HepG2 (cell line): ENCODE measurements around the gene ZSWIM9. TPM values are rescaled to one million over a fixed set of nuclear protein-coding genes. Genes with fewer than 3 reads are reported as not detected.

Experiments used
- ATAC-seq: fragments of 200-7000 bp; cut with Tn5 transposase; 3 replicates; pipeline ENCODE4 v1.9.1; 2020; ENCODE audit warnings: mild to moderate bottlenecking, moderate library complexity
- BruUV-seq: library from RNA; stranded (reverse); fragments of 400-500 nt; replicated peaks from 2 replicates; lab custom pipeline; 2021; lab: Mats Ljungman, UMichigan
- CTCF ChIA-PET: fragments of 300-600 bp; formaldehyde crosslinking; extraction: SDS; loops from one replicate; lab custom pipeline; 2021; ENCODE audit warnings: low total read pairs, inconsistent platforms, low intra/inter-chr PET ratio; lab: Yijun Ruan, JAX
- POLR2A ChIA-PET: fragments of 350-600 bp; sonication (Branson Sonifier 250); formaldehyde crosslinking; loops from one replicate; lab custom pipeline; 2020; ENCODE audit warnings: antibody characterized with exemption, inconsistent platforms; lab: Yijun Ruan, JAX
- DNase-seq: peaks from one replicate; pipeline ENCODE4 v3.0.0-alpha.2; 2015; ENCODE audit warnings: low spot score
- FAIRE-seq: peaks from 3 replicates; lab custom pipeline; 2011; peaks lifted over from hg19 to GRCh38; lab: Jason Lieb, UNC
- H2AFZ ChIP-seq: one replicate; pipeline ENCODE4 v1.6.1; 2011; ENCODE audit warnings: low read length, inconsistent platforms
- H3K27ac ChIP-seq: fragments of 300-600 bp; 3 replicates; pipeline ENCODE4 v1.8.0; 2011; ENCODE audit warnings: mixed run types, mild to moderate bottlenecking, mixed read lengths, low read length, inconsistent platforms; ENCODE audit not compliant: insufficient read depth; ENCODE audit errors: extremely low read length
- H3K27me3 ChIP-seq, 2 experiments: fragments of 200-600 bp in 1 of 2; 2 replicates in 1 of 2; 3 replicates in 1 of 2; pipeline versions ENCODE4 v1.6.0 to v1.8.0; 2011; ENCODE audit warnings: low read length in 2 of 2, mild to moderate bottlenecking in 2 of 2, moderate library complexity in 2 of 2, inconsistent platforms in 1 of 2; ENCODE audit not compliant: insufficient read depth in 2 of 2, control insufficient read depth in 1 of 2
- H3K36me3 ChIP-seq, 2 experiments: fragments of 200-600 bp in 1 of 2; replicated peaks in 1 of 2; 2 replicates in 1 of 2; 3 replicates in 1 of 2; pipeline versions ENCODE4 v1.5.1 to v1.8.0; 2011; ENCODE audit warnings: low read length in 2 of 2, inconsistent platforms in 1 of 2; ENCODE audit not compliant: insufficient read depth in 2 of 2, control insufficient read depth in 1 of 2
- H3K4me1 ChIP-seq: 2 replicates; pipeline ENCODE4 v1.5.1; 2012; ENCODE audit warnings: low read length, inconsistent platforms; ENCODE audit not compliant: insufficient read depth
- H3K4me2 ChIP-seq: 2 replicates; pipeline ENCODE4 v1.6.0; 2011; ENCODE audit warnings: low read depth, low read length, inconsistent platforms
- H3K4me3 ChIP-seq, 3 experiments: fragments of 200-600 bp in 1 of 3; sonication (generic), shearing (Covaris generic) in 1 of 3; replicated peaks in 1 of 3; 2 replicates each; pipeline ENCODE4 v1.5.1; 2011 to 2016; ENCODE audit warnings: low read length in 3 of 3, inconsistent platforms in 2 of 3, low read depth in 2 of 3, mild to moderate bottlenecking in 2 of 3, control low read depth in 1 of 3, mixed read lengths in 1 of 3; ENCODE audit not compliant: insufficient read depth in 1 of 3
- H3K79me2 ChIP-seq: one replicate; pipeline ENCODE4 v1.6.1; 2011; ENCODE audit warnings: low read length, inconsistent platforms; ENCODE audit not compliant: insufficient read depth
- H3K9ac ChIP-seq: 2 replicates; pipeline ENCODE4 v1.6.0; 2011; ENCODE audit warnings: mild to moderate bottlenecking, low read depth, low read length, inconsistent platforms; ENCODE audit not compliant: insufficient read depth
- H3K9me3 ChIP-seq: 2 replicates; pipeline ENCODE4 v1.5.1; 2012; ENCODE audit warnings: mild to moderate bottlenecking, low read length
- H4K20me1 ChIP-seq: 2 replicates; pipeline ENCODE4 v1.6.0; 2011; ENCODE audit warnings: inconsistent platforms, mild to moderate bottlenecking, low read length, moderate library complexity; ENCODE audit not compliant: insufficient read depth
- BRCA1 ChIP-seq: sonication (generic); formaldehyde crosslinking; IDR thresholded peaks from 2 replicates; pipeline ENCODE4 v1.4.0; 2020; ENCODE audit warnings: missing genetic modification reagents
- CENPT ChIP-seq: sonication (generic); formaldehyde crosslinking; IDR thresholded peaks from 2 replicates; pipeline ENCODE4 v1.8.0; 2022; ENCODE audit warnings: low read depth, mild to moderate bottlenecking, moderate library complexity, missing genetic modification reagents
- HCFC1 ChIP-seq: fragments of 150-350 bp; IDR thresholded peaks from 2 replicates; pipeline ENCODE4 v1.6.1; 2014; ENCODE audit warnings: low read depth, low read length
- MATR3 ChIP-seq: sonication (generic); formaldehyde crosslinking; IDR thresholded peaks from 2 replicates; pipeline ENCODE4 v1.4.0; 2020; ENCODE audit warnings: missing genetic modification reagents
- MED8 ChIP-seq: sonication (generic); formaldehyde crosslinking; IDR thresholded peaks from 2 replicates; pipeline ENCODE4 v1.8.1; 2023; ENCODE audit warnings: mild to moderate bottlenecking, missing genetic modification reagents; ENCODE audit not compliant: insufficient replicate concordance
- MIXL1 ChIP-seq: IDR thresholded peaks from 2 replicates; pipeline ENCODE4 v1.6.1; 2016
- MYNN ChIP-seq: sonication (generic); formaldehyde crosslinking; IDR thresholded peaks from 2 replicates; pipeline ENCODE4 v1.4.0; 2020; ENCODE audit warnings: mild to moderate bottlenecking, low read depth, missing genetic modification reagents
- RARG ChIP-seq: sonication (generic); formaldehyde crosslinking; IDR thresholded peaks from 2 replicates; pipeline ENCODE4 v1.4.0; 2020; ENCODE audit warnings: low read depth, mild to moderate bottlenecking, missing genetic modification reagents
- ZNF124 ChIP-seq: sonication (generic); formaldehyde crosslinking; IDR thresholded peaks from 2 replicates; pipeline ENCODE4 v1.4.0; 2020; ENCODE audit warnings: missing genetic modification reagents
- WGBS: methylation state at CpG from one replicate; pipeline ENCODE4 v1.1.6; 2017; ENCODE audit warnings: low lambda C conversion rate; 5-methylcytosine and 5-hydroxymethylcytosine counted together
- in situ Hi-C: cut with HindIII; loops from 2 replicates; pipeline ENCODE4 v1.10.0; 2017; ENCODE audit warnings: low pct_unique_long_range_greater_than_20kb; ENCODE audit not compliant: extremely low pct_ligation_motif_present
- intact Hi-C: fragments of 100-400 bp; cut with micrococcal nuclease; formaldehyde crosslinking; loops from one replicate; pipeline ENCODE4 v1.10.0; 2022; ENCODE audit not compliant: unreplicated experiment
- polyA plus RNA-seq, 8 experiments: library from polyadenylated mRNA; depleted of rRNA in 3 of 8; stranded (reverse) in 7 of 8; unstranded in 1 of 8; fragments of >200 nt; fragmentation: Illumina TruSeq in 4 of 8; extraction: Trizol in 4 of 8; gene quantifications; 2 replicates each; pipeline versions ENCODE4 v1.2.1 to v1.2.3, GENCODE V29; 2011 to 2016; ENCODE audit warnings: low read depth in 4 of 8, missing spikeins in 1 of 8, mixed read lengths in 1 of 8; ENCODE audit not compliant: insufficient read depth in 1 of 8
- total RNA-seq, 5 experiments: library from RNA; depleted of rRNA; stranded (reverse); fragments of >200 nt; fragmentation: Illumina TruSeq; extraction: Trizol; gene quantifications; 2 replicates each; pipeline ENCODE4 v1.2.3, GENCODE V29; 2016; ENCODE audit warnings: low read depth in 1 of 5
- TF ChIP-seq, protein P1 (sequence below): sonication (generic); formaldehyde crosslinking; IDR thresholded peaks from 2 replicates; pipeline ENCODE4 v1.4.0; 2020; ENCODE audit warnings: missing genetic modification reagents, borderline replicate concordance

ZSWIM9 gene
- total and polyA plus RNA-seq, 2 of the 13 experiments (the other 11 are each of a cell fraction or from before 2014, with no cell fraction given) = 0.18 to 1.1 TPM

DNA sequence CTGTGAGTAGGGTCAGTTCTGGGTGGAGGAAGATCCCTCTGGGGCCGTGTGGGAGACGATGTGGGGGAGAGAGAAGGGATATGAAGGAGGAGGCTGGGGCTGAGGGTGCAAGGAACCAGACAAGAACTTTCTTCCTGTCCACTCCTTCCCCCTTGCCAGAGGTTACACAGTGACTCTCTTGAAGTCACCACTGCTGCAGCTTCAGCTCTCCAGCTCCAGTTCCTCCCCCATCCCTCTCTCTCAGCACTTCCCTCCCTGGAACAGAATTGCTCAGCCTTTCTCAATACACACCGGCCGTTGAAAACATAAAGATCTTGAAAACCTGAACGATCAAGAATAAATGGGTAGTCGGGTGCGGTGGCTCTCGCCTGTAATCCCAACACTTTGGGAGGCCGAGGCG is 5.1 kb downstream of the ZSWIM9 start:
- H3K4me2 ChIP-seq = no peak overlapping the region
- H3K79me2 ChIP-seq = peaks cover 8% of the 10 kb centered on the region
- BruUV-seq = no TSS peak
- H3K9me3 ChIP-seq = no peaks in the 10 kb centered on the region
- H2AFZ ChIP-seq = no peak overlapping the region
- CTCF ChIA-PET = no interaction called here
- DNase-seq = no peak
- H3K4me3 ChIP-seq = no peak overlapping the region
- intact Hi-C loops = no loop called here
- peaks cover 9% of the 10 kb centered on the region for H3K4me1 ChIP-seq
- no peak overlapping the region for H3K27ac ChIP-seq
- WGBS = 96% methylated on average over 10 of the region's 10 CpGs
- POLR2A ChIA-PET = no interaction called here
- H3K9ac ChIP-seq = no peak overlapping the region
- no peaks in the 10 kb centered on the region; a peak in 1 of 5 replicates for H3K27me3 ChIP-seq
- FAIRE-seq = no peak
- no peak for ATAC-seq
- TF ChIP-seq HCFC1 (no peak), MATR3 (CRISPR knock-in tag) (no peak), RARG (CRISPR knock-in tag) (no peak), BRCA1 (CRISPR knock-in tag) (no peak), MED8 (CRISPR knock-in tag) (no peak), ZNF124 (CRISPR knock-in tag) (no peak), MIXL1 (no peak), CENPT (no peak), MYNN (no peak)
- TF ChIP-seq, protein P1, sequence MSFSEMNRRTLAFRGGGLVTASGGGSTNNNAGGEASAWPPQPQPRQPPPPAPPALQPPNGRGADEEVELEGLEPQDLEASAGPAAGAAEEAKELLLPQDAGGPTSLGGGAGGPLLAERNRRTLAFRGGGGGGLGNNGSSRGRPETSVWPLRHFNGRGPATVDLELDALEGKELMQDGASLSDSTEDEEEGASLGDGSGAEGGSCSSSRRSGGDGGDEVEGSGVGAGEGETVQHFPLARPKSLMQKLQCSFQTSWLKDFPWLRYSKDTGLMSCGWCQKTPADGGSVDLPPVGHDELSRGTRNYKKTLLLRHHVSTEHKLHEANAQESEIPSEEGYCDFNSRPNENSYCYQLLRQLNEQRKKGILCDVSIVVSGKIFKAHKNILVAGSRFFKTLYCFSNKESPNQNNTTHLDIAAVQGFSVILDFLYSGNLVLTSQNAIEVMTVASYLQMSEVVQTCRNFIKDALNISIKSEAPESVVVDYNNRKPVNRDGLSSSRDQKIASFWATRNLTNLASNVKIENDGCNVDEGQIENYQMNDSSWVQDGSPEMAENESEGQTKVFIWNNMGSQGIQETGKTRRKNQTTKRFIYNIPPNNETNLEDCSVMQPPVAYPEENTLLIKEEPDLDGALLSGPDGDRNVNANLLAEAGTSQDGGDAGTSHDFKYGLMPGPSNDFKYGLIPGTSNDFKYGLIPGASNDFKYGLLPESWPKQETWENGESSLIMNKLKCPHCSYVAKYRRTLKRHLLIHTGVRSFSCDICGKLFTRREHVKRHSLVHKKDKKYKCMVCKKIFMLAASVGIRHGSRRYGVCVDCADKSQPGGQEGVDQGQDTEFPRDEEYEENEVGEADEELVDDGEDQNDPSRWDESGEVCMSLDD (CRISPR knock-in tag) = no peak
- H4K20me1 ChIP-seq = no peaks in the 10 kb centered on the region
- in situ Hi-C loops = no loop called here
- peaks cover 2 to 8% of the 10 kb centered on the region in 2 experiments; a peak in 4 of 5 replicates for H3K36me3 ChIP-seq
